Panc1 (cell line): ENCODE data around the gene RIMS1.

Experiments used
- CTCF ChIP-seq: fragments of 450-650 bp; IDR thresholded peaks from 2 replicates; pipeline ENCODE4 v1.5.1; 2017; ENCODE audit warnings: mild to moderate bottlenecking
- POLR2AphosphoS5 ChIP-seq: IDR thresholded peaks from 2 replicates; pipeline ENCODE4 v1.6.1; 2012; ENCODE audit warnings: mild to moderate bottlenecking, low read depth, low read length, moderate library complexity
- REST ChIP-seq, 2 experiments: IDR thresholded peaks; 2 replicates each; pipeline ENCODE4 v1.6.1; 2011 to 2012; ENCODE audit warnings: low read depth in 2 of 2, control low read depth in 1 of 2, low read length in 1 of 2, mild to moderate bottlenecking in 1 of 2, moderate library complexity in 1 of 2; ENCODE audit not compliant: insufficient read depth in 1 of 2
- SIN3A ChIP-seq: IDR thresholded peaks from 2 replicates; pipeline ENCODE4 v1.6.1; 2012; ENCODE audit warnings: low read depth, mild to moderate bottlenecking, low read length, moderate library complexity, borderline replicate concordance; ENCODE audit not compliant: insufficient read depth

DNA sequence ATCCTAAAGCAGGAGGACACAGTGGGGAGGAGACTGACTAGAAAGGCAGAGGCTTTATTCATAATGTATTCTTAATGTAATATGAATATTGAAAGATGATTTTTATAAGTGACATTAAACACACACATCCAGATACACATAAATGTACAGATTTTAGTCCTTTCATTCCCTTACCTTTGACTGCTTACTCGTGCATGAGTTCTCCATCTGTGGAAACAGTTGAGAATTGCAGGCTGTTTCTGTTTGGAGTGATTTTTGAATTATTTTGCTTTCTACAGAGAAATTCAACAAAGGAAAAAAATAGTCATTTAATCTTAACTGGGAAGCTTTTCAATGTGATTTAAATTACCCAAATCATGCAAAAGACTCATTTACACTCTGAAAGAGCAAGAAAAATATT lies 136.5 kb downstream of the RIMS1 start:
- TF ChIP-seq CTCF: no peak
- TF ChIP-seq SIN3A: no peak
- TF ChIP-seq POLR2AphosphoS5: no peak
- no peak for TF ChIP-seq REST (IDR thresholded peaks at IDR 0.05; ENCODE audit: insufficient read depth in 1 of 2, low read depth in 2 of 2, low read length in 1 of 2)
